DND-41 (cell line): Measurements from ENCODE around the gene GPATCH2.
"Not testable (repeated sequence)": the region's sequence is repeated elsewhere in the genome, so short reads cannot be mapped to it uniquely, and the experiment has no call there.

Source experiments
- CTCF ChIP-seq: IDR thresholded peaks from 2 replicates; pipeline ENCODE4 v1.5.1; 2012; ENCODE audit warnings: borderline replicate concordance, low read length, moderate library complexity, mild to moderate bottlenecking; ENCODE audit not compliant: poor library complexity, severe bottlenecking; ENCODE audit errors: extremely low read depth
- EZH2 ChIP-seq: IDR thresholded peaks from 3 replicates; pipeline ENCODE4 v1.6.1; 2012; ENCODE audit warnings: borderline replicate concordance, low read depth, mild to moderate bottlenecking, moderate library complexity, low read length, inconsistent platforms; ENCODE audit not compliant: severe bottlenecking

- not testable (repeated sequence) for TF ChIP-seq CTCF, EZH2
These were observed 107.0 kb downstream of the GPATCH2 start for GRCh38 chr1:217523921-217524320.
